IPS DF 4.7 (cell line): Measurements from ENCODE around the gene MAP3K20.
"Not testable (repeated sequence)": the region's sequence is repeated elsewhere in the genome, so short reads cannot be mapped to it uniquely, and the experiment has no call there.

Experiments
- DNase-seq: peaks from one replicate; pipeline ENCODE4 v3.0.0-alpha.2; 2013; ENCODE audit warnings: low spot score; ENCODE audit errors: extremely low read depth

MAP3K20 gene

DNA sequence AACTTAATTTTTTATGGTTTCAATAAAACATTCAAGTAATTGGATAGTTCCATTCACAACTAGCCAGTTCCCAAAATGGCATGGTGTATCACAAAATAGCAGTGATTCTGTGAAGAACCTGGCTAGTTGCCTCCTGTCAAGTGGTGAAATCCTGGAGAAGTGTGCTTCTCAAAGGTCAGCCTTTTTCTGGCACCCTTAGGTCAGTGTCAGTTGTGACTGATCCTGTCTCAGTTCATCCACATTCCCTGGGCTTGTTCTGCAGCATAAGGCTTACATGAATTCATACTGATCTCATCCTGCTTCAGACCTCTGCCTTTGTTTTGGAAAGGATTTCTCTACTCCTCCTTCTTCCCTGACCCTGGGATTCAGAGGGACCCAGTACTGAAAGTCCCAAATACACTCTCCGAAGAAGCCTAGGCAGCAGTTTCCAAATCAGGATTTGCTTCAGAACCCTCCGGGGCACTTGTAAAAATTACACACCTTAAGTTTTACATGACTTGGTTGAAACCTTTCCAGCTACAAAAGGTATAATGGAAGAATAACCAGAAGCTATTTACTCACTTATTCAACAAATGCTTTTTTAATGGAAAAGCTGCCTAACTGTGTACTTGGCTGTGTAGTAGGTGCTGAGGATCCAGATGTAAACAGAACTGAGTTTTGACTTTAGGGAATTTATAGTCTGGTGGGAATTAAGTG lies 11.0 kb downstream of the MAP3K20 start:
- no peak for DNase-seq

DNA sequence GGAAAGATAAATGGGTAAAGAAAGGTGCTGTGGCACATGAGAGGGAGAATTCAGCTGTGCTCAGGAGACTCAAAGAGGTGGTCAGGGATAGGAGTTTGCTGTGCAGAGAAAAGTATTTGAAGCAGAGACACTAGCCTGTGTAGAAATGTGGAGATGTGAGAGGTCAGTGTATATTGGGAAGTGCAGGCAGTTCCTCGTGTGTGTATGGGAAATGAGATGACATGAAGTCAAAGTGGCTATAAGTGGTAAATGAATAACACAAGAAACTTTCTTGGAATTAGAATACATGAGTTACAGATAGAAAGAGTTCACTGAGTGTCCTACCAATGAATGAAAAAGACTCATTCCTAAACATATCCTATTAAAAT lies 11.6 kb downstream of the MAP3K20 start:
- DNase-seq: no peak

GRCh38 chr2:173087793-173088496 lies 12.3 kb downstream of the MAP3K20 start:
- DNase-seq: no peak

DNA sequence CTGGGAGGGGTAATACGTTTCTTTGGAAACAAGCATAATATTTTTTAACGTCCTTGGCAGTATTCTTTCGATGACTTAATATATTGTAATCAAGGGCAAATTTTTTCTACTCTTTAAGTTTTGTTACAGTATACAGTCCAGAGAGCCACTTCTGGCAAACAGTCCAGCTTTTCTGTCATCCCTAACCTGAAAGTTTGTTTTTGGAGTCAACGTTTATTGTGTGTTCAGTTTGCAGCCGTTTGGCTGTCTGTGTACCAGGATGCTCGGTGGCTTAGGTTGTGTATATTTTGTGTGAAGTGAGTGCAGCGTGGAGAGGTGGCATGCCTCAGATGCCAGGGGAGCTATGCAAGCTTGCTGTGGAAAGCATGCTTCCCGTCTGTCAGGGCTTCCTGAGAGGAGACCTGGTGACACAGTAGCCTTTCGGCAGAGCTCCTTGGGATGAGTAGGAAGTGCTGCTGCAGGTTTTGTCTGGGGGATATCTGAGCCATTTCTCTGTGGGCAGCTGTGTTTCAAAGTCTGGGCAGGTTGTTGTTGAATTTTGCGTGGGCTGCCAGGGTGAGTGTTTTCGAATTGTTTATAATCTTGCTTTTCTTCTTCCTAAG lies 14.7 kb downstream of the MAP3K20 start:
- no peak for DNase-seq

DNA sequence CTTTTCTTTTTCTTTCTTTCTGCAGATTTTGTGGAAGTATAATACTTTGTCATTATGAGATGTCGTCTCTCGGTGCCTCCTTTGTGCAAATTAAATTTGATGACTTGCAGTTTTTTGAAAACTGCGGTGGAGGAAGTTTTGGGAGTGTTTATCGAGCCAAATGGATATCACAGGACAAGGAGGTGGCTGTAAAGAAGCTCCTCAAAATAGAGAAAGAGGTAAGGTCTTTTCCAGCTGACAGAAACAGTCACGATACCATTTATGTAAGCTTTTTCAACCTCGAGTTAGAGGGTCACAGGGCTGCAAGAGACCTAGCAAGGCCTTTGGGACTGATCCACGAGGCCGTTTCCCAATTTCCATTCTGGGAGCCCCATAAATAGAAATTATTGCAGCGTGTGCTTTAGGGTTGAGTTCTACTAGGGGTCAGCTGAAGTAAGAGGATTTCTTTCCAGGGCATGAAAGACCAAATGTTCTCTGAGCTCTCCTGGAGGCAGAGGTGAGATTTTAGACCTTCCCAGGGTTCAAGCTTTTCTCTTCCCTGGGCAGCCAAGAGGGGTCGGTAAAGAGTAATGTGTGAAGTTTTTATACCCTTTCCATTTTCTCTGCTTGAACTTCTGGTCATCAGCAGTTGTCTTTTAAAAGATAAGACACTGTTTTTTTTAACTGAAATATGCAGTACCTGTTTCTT lies 15.5 kb downstream of the MAP3K20 start:
- no peak for DNase-seq

GRCh38 chr2:173091910-173092309 lies 16.3 kb downstream of the MAP3K20 start:
- DNase-seq: no peak

DNA sequence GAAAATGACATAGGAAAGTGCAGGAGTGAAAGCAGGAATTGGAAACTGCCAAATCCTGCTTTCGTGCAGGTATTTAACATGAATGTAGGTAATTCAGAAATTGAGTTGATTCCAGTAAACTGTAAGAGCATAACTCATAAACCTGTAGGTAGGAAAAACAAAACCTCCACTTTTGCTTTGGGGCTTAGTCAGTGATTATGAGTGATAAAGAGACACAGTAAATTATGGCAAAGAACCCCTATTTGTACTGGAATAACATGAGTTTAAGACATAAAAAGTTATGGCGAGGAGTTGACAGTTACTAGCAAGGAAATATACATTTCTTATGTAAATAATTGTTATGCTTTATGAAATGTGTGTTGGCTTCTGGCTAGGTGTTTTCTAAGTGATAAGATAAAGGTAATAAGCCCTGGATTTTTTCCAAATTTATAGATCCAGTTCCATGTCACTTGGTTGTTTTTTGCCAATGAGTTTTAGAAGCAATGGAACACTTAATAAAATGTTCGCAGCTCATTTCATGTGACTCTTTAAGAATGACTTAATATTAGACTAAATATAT lies 17.3 kb downstream of the MAP3K20 start:
- DNase-seq: no peak

GRCh38 chr2:173093617-173094016 lies 18.0 kb downstream of the MAP3K20 start:
- DNase-seq: not testable (repeated sequence)

DNA sequence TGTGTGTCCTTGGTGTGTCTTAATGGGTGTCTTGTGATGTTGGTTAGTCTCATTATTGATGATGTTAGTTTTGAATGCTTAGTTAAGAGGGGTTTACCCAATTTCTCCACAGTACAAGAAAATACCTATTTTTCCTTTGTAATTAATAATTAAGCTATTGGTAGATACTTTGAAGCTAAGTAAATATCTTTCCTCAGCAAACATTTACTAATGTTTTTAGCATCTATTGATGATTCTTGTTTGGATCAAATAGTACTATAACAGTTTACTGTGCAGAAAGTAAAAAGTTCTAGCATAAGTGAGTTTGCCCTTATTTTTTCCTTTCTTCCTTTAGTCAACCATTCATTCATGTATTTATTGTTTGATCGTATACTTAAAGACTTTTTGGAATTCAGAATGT lies 19.1 kb downstream of the MAP3K20 start:
- no peak for DNase-seq

DNA sequence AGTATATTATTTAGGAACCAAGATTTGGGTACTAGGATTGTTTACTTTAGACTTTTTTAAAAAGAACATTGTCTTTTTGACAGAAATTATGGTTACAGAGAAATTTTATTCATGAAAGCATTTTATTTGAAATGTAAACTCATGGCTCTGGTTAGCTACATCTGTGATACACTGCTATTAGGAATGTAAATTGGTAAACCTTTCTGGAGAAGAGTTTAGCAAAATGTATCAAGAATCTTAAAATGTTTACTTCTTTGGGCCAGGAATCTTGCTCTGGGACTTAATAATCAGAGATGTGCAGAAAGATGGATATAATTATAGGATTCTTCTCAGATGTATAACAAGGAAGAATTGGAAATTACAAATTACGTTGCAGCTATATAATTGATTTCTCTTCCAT lies 19.7 kb downstream of the MAP3K20 start:
- DNase-seq: no peak

DNA sequence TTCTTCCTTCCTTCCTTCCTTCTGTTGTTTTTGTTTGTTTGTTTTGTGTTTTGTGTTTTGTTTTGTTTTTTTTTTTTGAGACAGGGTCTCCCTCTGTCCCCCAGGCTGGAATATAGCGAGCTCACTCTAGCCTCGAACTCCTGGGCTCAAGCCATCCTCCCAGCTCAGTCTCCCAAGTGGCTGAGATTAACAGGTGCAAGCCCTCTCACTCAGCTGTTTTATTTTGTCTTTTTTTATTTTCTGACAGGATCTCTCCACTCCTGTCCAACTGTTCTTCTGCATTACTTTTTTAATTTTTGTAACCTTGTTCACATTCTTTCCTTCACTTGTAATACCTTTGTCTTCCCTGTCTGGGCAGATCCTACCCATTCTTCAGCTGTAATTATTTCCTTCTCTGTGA lies 23.6 kb downstream of the MAP3K20 start:
- no peak for DNase-seq

GRCh38 chr2:173099804-173100203 lies 24.2 kb downstream of the MAP3K20 start:
- no peak for DNase-seq

DNA sequence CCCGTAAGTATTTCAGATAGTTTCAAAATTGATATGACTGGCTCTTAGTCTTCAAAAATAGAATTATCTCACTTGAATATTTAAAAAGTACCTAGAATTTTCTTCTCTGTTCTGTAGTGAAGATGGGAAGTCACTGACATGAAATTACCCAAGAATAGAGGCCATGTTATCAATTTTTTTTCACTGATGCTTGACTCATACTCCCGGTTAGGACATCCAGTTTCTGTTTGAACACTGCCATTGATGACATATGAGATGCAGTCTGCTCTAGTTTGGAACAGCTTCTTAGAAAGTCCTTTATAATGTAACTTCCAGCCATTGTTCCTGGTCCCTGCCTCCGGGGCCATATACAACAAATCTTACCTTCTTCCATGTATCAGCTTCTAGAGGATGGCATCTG lies 26.0 kb downstream of the MAP3K20 start:
- no peak for DNase-seq

GRCh38 chr2:173104156-173104555 lies 28.5 kb downstream of the MAP3K20 start:
- no peak for DNase-seq

DNA sequence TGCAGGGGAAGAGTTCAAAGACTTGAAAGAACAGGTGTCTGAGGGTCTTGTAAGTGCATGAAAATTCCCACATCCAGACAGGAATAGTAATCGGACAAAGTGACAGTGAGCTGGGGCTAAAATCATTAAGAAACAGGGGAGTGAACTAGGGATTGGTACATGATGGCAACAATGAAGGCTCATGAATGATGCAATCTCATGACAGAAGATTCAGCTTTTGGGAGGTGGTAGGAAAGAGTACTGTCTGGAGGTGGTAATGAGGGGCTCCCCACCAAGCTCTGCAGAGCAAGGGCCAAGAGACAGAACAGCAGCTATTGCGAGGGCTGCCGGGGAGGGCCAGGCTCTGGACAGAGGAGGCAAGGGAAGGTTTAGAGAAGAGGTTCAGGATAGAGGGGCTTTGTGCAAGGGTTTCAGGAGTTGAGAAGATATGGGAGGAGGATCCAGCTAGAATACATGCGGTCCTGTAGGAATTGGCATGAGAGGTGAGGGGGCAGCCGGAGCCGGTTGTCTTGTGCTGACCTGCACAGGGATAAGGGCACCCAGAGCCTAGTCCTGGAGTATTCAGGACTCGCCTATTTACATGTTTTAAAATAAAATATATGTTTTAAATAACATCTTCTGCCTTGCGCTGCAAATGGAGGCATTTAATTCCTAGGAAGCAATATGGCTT lies 31.4 kb downstream of the MAP3K20 start:
- no peak for DNase-seq

- no peak for DNase-seq
These were observed 32.0 kb downstream of the MAP3K20 start for GRCh38 chr2:173107629-173108022.

DNA sequence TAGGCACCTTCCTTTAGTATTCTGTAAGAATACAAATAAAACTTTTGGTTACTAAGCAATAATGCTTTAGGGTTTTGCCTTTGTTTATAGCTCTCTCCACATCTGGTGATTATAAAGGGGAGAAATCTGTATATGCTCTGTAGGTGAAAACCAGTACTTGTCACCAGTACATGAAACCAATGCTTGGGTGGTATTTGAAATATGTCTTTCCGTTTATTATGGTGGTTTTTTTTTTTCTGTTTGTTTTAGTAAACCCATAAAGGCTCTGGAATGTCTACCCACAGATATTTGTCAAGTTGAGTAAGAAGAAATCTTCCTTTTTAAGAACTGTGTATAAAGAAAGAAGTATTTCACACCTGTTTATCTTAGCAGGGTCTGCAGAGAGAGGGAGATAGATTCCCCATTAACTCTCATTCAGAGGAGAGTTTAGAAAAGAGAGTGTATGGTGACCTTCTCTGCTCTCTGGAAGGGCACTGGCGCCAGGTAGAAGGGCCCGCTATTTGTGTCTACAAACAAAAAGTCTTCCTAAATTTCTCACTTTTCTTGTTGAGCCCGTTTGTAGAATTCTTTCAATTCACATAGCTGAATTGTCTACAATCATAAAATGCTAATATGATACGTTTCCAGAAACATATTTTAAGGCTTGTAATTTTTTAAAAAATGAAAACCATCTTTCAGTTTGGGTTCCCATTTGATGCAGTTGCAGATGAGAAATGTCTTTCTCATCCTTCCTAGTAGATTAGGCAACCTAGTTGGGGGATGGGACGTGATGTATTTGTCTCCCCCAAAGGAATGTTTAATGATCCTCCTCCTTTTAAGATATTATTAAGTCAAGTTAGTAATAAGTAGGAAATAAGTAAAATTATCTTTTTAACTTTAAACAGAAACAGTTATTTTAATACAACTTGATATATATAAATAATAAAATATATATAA lies 33.9 kb downstream of the MAP3K20 start:
- no peak for DNase-seq

- DNase-seq: no peak
These were observed 42.0 kb downstream of the MAP3K20 start for GRCh38 chr2:173117678-173118077.

DNA sequence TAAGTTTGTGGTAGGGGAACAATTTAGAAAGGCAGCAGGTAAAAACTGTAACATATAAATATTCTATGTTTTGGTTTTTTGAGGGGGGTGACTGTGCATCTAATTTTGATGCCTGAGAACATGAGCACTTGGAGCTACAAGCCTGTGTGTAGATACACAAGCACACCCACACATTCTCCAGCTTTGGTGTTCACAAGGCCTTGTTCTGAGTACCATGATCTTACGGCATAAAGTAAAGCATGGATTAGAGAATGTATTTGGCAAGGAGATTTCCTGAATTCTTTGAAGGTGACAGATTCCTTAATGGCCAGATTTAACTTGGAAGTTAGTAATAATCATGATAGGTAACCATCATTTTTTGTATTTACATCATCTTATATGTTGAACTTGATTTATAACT lies 42.7 kb downstream of the MAP3K20 start:
- no peak for DNase-seq

DNA sequence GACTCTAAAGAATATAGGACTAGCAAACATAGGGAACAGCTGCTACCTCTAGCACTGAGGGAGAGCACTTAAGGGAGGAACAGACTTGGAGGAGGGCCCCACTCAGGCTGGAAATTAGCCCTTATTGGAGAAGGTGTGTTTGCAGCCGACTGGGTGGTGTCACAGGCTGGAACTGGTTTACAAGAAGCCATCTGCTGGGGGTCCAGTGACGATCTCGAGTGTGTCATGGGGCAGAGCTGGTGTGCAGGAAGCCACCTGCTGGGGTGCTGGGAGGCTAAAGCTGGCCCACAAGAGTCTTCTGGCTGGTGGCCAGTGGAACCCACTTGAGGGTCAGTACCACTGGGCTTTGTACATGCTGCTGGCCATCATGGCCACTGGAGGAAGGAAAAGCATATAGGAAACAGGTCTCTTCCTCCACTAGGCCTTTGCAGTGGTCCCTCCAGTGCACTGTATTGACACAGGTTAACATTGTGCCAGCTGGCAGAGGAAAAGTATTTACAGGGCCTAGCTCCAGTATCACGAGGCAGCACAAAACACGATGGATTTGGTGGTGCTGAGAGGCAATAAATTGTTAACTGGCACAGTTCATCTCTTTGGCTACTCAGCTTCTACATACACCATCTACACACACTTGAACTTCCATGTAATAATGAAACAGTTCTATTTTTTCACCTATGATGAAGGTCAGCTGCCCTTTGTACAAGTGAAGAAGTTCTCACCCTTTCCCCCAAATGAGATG lies 43.6 kb downstream of the MAP3K20 start:
- DNase-seq: no peak
